NCI-H460 (cell line): ENCODE results near the gene NDUFB3. TPM values are rescaled to one million over a fixed set of nuclear protein-coding genes. Genes with fewer than 3 reads are reported as not detected.
"Not testable (repeated sequence)": the region's sequence is repeated elsewhere in the genome, so short reads cannot be mapped to it uniquely, and the experiment has no call there.

ENCODE experiments used
- DNase-seq: peaks from one replicate; pipeline ENCODE4 v3.0.0-alpha.2; 2016; ENCODE audit warnings: low read depth; ENCODE audit errors: extremely low read depth
- total RNA-seq: library from RNA; depleted of rRNA; stranded (reverse); fragments of >200 nt; shearing (Covaris generic); gene quantifications from 2 replicates; pipeline ENCODE4 v1.2.3, GENCODE V29; 2014

NDUFB3 gene
- total RNA-seq, 1 experiment from 2014 or later: 106 TPM

- no peak for DNase-seq
Measured at GRCh38 chr2:201084863-201085262, 13.1 kb downstream of the NDUFB3 start.

- no peak for DNase-seq
Measured at GRCh38 chr2:201090574-201090973, 18.8 kb downstream of the NDUFB3 start.

GRCh38 chr2:201093573-201093972, 21.8 kb downstream of the NDUFB3 start:
- no peak for DNase-seq

- no peak for DNase-seq
Measured at GRCh38 chr2:201100497-201100896, 28.7 kb downstream of the NDUFB3 start.

GRCh38 chr2:201105759-201106158, 34.0 kb downstream of the NDUFB3 start:
- DNase-seq: no peak

- DNase-seq: no peak
Measured at GRCh38 chr2:201107624-201108023, 35.8 kb downstream of the NDUFB3 start.

- no peak for DNase-seq
Measured at GRCh38 chr2:201108341-201108740, 36.5 kb downstream of the NDUFB3 start.

- no peak for DNase-seq
Measured at GRCh38 chr2:201109186-201109585, 37.4 kb downstream of the NDUFB3 start.

GRCh38 chr2:201110615-201111014, 38.8 kb downstream of the NDUFB3 start:
- DNase-seq: no peak

GRCh38 chr2:201111096-201111495, 39.3 kb downstream of the NDUFB3 start:
- DNase-seq: no peak

GRCh38 chr2:201114350-201114749, 42.5 kb downstream of the NDUFB3 start:
- no peak for DNase-seq

GRCh38 chr2:201114846-201115245, 43.0 kb downstream of the NDUFB3 start:
- DNase-seq: no peak

GRCh38 chr2:201116115-201116958, 44.5 kb downstream of the NDUFB3 start, which contains the start of gene CFLAR:
Gene CFLAR (plus strand): TSS chr2:201116164. CDS start chr2:201129866, 13,702 bp downstream.
- peak; percentile 48 for DNase-seq

GRCh38 chr2:201116959-201117734, 45.3 kb downstream of the NDUFB3 start:
- peak; percentile 65 for DNase-seq

- not testable (repeated sequence) for DNase-seq
Measured at GRCh38 chr2:201117735-201118094, 45.9 kb downstream of the NDUFB3 start.

- peak; percentile 80 for DNase-seq
Measured at GRCh38 chr2:201118121-201118960, 46.5 kb downstream of the NDUFB3 start.

- DNase-seq: peak; percentile 57
Measured at GRCh38 chr2:201118961-201119854, 47.4 kb downstream of the NDUFB3 start.

- DNase-seq: no peak
Measured at GRCh38 chr2:201122276-201122675, 50.5 kb downstream of the NDUFB3 start.

GRCh38 chr2:201126308-201127151, 54.7 kb downstream of the NDUFB3 start:
- no peak for DNase-seq
